ENCODE data around the gene SCAF1. TPM values are rescaled to one million over a fixed set of nuclear protein-coding genes. Genes with fewer than 3 reads are reported as not detected.

The SCAF1 gene
- total and polyA plus RNA-seq, 10 of the 15 experiments (the other 5 are each of a cell fraction or from before 2014, with no cell fraction given), result 0.18 to 77.0 (median 5.3) TPM

DNA sequence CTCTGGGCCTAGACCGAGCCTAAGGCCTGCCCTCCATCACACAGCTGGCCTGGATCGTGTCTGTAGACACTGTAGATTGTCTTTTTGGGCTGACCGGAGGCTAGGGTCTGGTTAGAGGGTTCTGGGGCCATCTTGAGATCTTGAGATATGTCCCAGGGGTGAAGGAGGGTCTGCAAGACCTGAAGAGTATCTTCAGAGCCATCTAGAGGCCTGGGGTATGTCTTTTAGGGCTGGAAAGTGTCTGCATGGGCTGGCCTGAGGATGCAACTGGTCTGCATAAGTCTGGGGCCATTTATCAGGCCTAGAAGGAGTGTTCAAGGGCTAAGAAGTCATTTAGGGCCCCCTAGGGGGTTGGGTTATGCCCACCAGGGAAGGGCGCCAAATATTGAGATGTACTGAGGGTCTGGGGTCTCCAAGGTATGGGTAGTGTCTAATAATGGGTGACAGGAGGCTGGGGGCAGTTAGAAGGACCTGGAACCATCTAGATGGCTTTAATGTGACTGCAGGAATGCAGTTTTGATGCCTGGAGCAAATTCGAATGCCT is 555 bp downstream of the SCAF1 start (continued):
- TF ChIP-seq, protein P1, sequence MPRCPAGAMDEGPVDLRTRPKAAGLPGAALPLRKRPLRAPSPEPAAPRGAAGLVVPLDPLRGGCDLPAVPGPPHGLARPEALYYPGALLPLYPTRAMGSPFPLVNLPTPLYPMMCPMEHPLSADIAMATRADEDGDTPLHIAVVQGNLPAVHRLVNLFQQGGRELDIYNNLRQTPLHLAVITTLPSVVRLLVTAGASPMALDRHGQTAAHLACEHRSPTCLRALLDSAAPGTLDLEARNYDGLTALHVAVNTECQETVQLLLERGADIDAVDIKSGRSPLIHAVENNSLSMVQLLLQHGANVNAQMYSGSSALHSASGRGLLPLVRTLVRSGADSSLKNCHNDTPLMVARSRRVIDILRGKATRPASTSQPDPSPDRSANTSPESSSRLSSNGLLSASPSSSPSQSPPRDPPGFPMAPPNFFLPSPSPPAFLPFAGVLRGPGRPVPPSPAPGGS (IDR thresholded peaks at IDR 0.05; ENCODE audit: borderline replicate concordance, insufficient read depth, low read depth, low read length, poor library complexity, severe bottlenecking), result no peak
- TF ChIP-seq MTA3 (IDR thresholded peaks at IDR 0.05; ENCODE audit: borderline replicate concordance, low read length) (no peak), TBL1XR1 (IDR thresholded peaks at IDR 0.05; ENCODE audit: low read depth, low read length) (no peak), MEF2B (IDR thresholded peaks at IDR 0.05; ENCODE audit: partially characterized antibody, poor library complexity, severe bottlenecking) (no peak), ZZZ3 (IDR thresholded peaks at IDR 0.05; ENCODE audit: control insufficient read depth, insufficient read length, low read depth) (no peak), PML (IDR thresholded peaks at IDR 0.05; ENCODE audit: low read length) (no peak), DPF2 (IDR thresholded peaks at IDR 0.05) (no peak), SMC3 (IDR thresholded peaks at IDR 0.05; ENCODE audit: borderline replicate concordance, low read length) (no peak), YBX1 (IDR thresholded peaks at IDR 0.05) (no peak)
- TF ChIP-seq, protein P2, sequence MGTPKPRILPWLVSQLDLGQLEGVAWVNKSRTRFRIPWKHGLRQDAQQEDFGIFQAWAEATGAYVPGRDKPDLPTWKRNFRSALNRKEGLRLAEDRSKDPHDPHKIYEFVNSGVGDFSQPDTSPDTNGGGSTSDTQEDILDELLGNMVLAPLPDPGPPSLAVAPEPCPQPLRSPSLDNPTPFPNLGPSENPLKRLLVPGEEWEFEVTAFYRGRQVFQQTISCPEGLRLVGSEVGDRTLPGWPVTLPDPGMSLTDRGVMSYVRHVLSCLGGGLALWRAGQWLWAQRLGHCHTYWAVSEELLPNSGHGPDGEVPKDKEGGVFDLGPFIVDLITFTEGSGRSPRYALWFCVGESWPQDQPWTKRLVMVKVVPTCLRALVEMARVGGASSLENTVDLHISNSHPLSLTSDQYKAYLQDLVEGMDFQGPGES (IDR thresholded peaks at IDR 0.05), result no peak
